Measurements from ENCODE around the gene MPPE1.
"Not testable (repeated sequence)": the region's sequence is repeated elsewhere in the genome, so short reads cannot be mapped to it uniquely, and the experiment has no call there.

The MPPE1 gene

DNA sequence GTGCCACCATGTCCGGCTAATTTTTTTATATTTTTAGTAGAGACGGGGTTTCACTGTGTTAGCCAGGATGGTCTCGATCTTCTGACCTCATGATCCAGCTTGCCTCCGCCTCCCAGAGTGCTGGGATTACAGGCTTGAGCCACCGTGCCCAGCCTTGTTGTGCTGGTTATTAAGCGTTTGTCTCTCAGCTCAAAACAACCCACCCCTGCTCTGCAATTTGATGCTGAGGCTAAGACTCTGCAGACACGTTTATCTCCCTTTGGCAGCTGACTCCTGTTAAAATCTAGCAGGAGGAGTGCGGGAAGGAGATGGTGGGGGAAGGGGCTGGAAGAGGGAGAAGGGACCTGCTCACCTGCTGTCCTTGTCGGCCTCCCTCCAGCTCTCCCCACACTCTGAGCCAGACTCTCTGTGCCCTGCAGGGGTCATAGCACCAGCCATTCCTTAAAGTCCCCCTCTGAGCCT lies 43.3 kb upstream of the MPPE1 start:
- TF ChIP-seq, protein P1, sequence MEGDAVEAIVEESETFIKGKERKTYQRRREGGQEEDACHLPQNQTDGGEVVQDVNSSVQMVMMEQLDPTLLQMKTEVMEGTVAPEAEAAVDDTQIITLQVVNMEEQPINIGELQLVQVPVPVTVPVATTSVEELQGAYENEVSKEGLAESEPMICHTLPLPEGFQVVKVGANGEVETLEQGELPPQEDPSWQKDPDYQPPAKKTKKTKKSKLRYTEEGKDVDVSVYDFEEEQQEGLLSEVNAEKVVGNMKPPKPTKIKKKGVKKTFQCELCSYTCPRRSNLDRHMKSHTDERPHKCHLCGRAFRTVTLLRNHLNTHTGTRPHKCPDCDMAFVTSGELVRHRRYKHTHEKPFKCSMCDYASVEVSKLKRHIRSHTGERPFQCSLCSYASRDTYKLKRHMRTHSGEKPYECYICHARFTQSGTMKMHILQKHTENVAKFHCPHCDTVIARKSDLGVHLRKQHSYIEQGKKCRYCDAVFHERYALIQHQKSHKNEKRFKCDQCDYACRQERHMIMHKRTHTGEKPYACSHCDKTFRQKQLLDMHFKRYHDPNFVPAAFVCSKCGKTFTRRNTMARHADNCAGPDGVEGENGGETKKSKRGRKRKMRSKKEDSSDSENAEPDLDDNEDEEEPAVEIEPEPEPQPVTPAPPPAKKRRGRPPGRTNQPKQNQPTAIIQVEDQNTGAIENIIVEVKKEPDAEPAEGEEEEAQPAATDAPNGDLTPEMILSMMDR (conservative IDR thresholded peaks at IDR 0.05; ENCODE audit: low read depth, low read length) = no peak
- peak; percentile 25 for DNase-seq (ENCODE audit: low read depth)
- H3K4me3 ChIP-seq (ENCODE audit: low read depth, low read length) = no peak overlapping the region

DNA sequence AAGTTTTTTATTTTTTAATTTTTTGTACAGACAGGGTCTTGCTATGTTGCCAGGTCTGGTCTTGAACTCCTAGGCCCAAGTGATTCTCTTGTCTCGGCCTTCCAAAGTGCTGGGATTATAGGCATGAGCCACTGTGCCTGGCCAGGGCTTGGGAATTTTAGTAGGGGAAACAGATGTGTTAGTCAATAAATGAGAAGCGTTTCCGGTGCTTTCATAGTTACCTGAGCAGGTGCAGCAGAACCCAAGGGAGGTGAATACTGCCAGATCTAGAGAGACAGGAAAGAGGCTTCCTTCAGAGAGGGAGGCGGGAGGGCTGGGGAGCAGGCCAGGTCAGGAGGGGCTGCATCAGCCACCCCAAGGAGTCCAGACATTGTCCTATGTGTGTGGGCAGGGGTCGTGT lies 42.7 kb upstream of the MPPE1 start:
- H3K4me3 ChIP-seq (ENCODE audit: low read depth, low read length) = no peak overlapping the region
- no peak for DNase-seq (ENCODE audit: low read depth)
- TF ChIP-seq, protein P1 (conservative IDR thresholded peaks at IDR 0.05; ENCODE audit: low read depth, low read length) = no peak

DNA sequence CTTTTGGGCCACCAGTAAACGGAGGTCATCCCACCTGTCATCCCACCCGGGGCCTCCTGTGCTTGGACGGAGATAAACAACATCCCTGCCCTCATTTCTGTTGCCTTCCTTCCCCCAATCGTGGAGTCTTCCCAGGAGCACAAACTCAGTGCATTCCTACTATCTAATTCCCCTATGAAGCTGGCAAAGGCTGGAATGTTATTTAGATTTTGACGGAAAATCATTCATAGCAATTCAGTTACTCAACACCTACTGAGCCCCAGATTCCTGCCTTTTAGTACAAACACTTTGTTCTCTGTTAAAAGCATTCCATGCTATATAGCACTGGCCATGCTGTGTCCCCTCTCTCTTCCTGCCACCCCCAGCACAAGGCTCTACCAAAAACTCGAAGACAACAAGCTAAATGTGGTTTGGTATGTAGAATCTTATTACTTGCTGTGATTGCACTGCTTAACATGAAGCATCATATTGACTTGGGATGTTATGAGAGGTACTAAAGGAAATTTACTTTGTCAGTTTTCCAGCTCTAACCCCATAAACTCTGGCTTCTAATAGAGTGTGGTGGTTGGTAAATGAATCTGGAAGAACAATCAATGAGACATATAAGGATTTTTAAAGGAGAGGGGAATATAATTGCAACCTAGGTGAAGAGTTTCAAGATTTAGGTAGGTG lies 40.9 kb upstream of the MPPE1 start:
- TF ChIP-seq, protein P1 (conservative IDR thresholded peaks at IDR 0.05; ENCODE audit: low read depth, low read length) = no peak
- no peak overlapping the region for H3K4me3 ChIP-seq (ENCODE audit: low read depth, low read length)
- DNase-seq (ENCODE audit: low read depth) = peak; percentile 47

DNA sequence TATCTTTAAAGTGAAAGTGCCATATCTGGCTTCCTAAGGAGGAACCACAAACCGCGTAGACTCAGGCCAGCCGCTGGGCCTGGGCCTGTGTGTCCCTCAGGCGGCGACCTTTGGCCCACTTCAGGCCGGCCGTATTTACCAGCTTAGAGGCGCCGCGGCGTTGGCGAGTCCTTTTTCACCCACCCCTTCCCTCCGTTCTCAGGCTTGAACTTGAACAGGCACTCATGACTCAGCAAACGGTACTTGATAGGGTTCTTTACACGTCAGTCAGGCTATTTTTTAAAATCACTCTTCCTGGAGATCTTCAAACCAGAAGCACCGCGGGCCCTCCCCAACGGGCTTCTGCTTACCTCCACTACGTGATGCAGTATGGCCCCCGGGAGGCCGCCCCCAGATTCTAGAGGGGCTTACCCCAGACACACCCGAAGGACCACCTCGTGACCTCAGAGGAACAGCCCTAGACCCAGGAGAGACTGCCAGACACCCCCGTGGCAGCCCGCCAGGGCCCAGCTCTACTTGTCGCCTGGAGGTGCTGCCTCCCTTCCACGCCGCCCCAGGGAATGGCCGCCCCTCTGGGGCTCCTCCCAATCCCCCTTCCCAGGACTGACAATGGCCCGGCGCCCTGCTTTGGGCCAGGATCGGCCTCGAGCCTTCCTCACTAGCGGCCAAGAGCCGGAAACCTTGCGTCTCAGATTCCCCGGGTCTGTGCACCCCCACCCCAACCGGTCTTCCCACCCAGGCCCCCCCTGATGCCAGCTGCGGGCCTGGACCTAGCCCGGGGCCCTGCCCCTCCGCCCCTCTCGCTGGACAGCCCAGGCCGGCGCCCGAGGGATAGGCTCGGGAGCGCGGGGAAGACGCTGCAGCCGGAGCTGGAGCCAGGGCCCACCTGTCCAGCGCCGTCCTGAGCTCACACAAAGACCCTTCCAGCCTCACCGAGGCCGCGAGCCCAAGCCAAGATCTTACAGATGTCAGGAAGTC lies 39.4 kb upstream of the MPPE1 start:
- DNase-seq (ENCODE audit: low read depth) = peak; percentile 98
- TF ChIP-seq, protein P1 (conservative IDR thresholded peaks at IDR 0.05; ENCODE audit: low read depth, low read length) = no peak
- peak overlapping the region; percentile 41 for H3K4me3 ChIP-seq (ENCODE audit: low read depth, low read length)

DNA sequence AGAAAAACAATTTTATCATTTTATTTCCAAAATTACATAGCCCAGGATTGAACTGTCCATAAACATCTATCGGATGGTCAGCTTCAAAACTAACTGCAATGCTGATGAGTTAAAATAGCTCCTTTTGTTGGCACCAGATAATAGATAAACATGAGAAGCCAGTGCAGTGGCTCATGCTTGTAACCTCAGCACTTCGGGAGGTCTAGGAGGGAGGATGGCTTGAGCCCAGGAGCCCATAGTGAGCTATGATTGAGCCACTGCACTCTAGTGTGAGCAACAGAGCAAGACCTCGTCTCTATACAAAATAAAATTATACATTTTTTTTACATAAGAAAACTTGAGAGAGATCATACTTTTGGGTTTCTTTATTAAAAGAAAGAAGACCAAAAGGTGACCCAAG lies 38.6 kb upstream of the MPPE1 start:
- TF ChIP-seq, protein P1 (conservative IDR thresholded peaks at IDR 0.05; ENCODE audit: low read depth, low read length) = no peak
- H3K4me3 ChIP-seq (ENCODE audit: low read depth, low read length) = no peak overlapping the region
- DNase-seq (ENCODE audit: low read depth) = peak; percentile 79

DNA sequence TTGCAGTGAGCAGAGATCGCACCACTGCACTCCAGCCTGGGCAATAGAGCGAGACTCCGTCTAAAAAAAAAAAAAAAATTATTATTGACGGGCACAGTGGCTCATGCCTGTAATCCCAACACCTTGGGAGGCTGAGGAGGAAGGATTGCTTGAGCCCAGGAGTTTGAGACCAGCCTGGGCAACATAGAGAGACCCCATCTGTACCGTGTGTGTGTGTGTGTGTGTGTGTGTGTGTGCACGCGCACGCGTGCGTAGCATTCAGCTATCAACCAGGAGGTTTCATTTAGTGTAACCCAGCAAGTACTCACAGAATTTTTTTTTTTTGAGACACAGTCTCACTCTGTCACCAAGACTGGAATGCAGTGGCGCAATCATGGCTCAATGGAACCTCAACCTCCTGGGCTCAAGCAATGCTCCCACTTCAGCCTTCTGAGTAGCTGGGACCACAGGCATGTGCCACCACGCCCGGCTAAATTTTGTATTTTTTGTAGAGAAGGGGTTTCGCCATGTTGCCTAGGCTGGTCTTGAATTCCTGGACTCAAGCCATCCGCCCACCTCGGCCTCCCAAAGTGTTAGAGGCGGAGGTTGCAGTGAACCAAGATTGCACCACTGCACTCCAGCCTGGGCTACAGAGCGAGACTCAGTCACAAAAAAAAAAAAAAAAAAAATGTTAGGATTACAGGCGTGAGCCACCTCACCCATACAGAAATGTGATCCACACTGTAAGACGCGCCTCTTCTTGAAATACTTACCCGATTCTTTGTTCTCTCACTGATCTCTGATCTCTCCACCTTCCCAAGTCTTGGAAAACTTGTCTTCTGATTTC lies 37.9 kb upstream of the MPPE1 start:
- H3K4me3 ChIP-seq (ENCODE audit: low read depth, low read length) = not testable (repeated sequence)
- DNase-seq (ENCODE audit: low read depth) = peak; percentile 42

DNA sequence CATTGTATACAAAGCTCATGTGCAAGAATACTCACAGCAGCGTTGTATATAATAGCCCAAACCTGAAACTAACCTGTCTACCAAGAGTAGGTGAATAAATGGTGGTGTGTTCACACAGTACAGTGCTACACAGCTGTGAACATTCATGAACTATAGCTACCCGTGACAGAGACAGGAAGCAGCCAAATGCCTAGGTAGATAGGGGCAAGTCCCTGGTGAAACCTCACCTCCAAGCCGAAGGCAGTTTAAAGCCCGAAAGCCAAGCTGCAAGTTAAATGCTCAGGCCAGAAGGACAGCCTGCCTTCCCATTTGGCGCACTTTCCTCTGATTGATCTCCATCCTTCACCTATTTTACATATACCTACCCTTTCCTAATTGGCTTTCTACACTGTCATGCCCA lies 36.7 kb upstream of the MPPE1 start:
- H3K4me3 ChIP-seq (ENCODE audit: low read depth, low read length) = no peak overlapping the region
- TF ChIP-seq, protein P1 (conservative IDR thresholded peaks at IDR 0.05; ENCODE audit: low read depth, low read length) = no peak
- no peak for DNase-seq (ENCODE audit: low read depth)
